C4-2B (cell line): Measurements from ENCODE around the gene LSAMP.

Experiments used
- H3K27ac ChIP-seq: fragments of 450-650 bp; 2 replicates; pipeline ENCODE4 v1.5.1; 2017
- ZFX ChIP-seq: fragments of 450-650 bp; IDR thresholded peaks from 2 replicates; pipeline ENCODE4 v1.6.1; 2017
- TF ChIP-seq, protein P1 (sequence below): fragments of 450-650 bp; conservative IDR thresholded peaks from 2 replicates; pipeline ENCODE4 v1.5.1; 2017; ENCODE audit warnings: mild to moderate bottlenecking

LSAMP gene

DNA sequence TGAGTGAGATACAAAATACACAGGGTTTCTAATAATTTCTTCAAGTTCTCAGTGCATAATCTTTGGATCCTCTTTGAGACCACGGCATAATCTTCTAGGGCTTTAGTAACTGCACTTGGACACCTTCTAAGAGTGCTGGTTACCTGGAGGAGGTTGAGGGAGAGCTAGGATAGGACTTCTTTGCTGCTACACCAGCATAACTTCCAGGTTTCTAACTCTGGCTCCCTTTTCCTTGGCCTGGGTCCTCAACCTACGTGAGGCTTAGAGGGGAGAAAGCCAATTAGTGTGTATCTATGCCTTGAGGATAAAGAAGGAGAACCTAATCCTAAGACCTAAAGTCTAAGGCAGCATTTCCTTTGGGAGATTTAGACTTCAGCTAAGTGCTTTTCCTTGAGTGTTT lies 184.8 kb downstream of the LSAMP start:
- TF ChIP-seq, protein P1, sequence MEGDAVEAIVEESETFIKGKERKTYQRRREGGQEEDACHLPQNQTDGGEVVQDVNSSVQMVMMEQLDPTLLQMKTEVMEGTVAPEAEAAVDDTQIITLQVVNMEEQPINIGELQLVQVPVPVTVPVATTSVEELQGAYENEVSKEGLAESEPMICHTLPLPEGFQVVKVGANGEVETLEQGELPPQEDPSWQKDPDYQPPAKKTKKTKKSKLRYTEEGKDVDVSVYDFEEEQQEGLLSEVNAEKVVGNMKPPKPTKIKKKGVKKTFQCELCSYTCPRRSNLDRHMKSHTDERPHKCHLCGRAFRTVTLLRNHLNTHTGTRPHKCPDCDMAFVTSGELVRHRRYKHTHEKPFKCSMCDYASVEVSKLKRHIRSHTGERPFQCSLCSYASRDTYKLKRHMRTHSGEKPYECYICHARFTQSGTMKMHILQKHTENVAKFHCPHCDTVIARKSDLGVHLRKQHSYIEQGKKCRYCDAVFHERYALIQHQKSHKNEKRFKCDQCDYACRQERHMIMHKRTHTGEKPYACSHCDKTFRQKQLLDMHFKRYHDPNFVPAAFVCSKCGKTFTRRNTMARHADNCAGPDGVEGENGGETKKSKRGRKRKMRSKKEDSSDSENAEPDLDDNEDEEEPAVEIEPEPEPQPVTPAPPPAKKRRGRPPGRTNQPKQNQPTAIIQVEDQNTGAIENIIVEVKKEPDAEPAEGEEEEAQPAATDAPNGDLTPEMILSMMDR, result no peak
- H3K27ac ChIP-seq, result no peak overlapping the region

DNA sequence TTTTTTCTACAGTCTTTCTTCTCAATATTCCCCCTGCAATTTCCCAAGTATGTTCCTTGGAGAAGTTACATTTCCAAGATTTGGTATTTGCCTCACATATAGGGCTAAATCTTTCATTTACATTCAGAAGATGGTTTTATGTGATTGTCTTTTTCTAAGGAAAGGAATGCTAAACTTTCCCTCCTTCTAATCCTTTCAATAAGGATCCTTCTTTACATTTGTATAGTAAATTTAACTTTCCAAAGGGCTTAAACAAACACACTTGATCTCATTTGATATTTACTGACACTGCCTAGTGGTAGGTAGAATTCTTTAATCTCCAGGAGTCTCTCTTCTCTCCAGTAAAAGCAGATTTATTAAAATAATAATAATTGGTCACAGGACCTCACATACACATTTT lies 185.3 kb downstream of the LSAMP start:
- H3K27ac ChIP-seq, result no peak overlapping the region
- TF ChIP-seq, protein P1, result no peak
- no peak for TF ChIP-seq ZFX

DNA sequence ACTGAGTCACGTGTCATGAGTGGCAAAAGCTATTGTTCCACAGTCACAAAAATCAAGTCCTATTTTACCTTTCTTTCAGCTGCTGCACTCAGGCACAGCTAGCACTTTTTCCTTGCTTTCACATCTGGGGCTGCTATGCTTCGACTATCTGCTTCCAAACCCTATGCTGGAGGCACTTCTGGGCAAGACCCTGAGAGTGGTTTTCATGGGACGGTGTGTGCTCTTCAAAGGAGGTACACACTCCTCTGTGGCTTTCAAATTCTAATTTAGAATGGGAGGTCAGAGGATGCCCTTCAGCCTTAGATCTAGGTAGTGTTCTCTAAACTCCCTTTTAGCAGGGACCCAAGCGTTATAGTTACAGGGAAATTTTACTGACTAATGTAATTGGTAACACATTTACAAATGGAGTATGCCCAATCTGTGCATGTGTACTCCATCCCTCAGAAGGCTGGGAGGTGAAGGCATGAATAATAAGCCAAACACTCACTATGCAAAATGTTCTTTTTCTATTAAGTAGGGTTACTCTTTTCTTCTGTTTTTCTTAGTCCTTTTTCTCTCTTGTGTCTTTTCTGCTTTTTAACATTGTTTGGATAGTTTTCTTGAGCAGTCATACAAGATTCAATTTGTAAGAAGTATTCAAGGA lies 188.3 kb downstream of the LSAMP start:
- TF ChIP-seq, protein P1, result no peak
- TF ChIP-seq ZFX, result no peak
- no peak overlapping the region for H3K27ac ChIP-seq

DNA sequence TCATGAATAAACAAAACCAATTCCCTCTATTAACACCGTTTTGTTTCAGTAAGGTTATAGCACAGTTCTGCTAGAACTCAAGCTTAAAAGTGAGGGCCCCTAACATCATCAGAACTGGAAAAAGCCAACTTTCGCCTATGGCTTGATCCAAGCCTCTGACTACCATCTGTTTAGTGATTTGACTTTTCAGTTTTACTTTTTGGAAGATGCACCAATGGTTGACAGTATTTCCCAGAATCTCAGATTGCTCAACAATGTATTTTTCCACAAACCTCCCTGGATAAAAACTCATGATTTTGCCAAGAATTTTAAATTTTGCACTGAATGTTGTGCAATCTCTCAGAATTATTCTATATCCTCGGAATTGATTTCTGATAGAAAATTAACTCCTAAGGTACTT lies 190.7 kb downstream of the LSAMP start:
- TF ChIP-seq ZFX, result no peak
- H3K27ac ChIP-seq, result no peak overlapping the region

DNA sequence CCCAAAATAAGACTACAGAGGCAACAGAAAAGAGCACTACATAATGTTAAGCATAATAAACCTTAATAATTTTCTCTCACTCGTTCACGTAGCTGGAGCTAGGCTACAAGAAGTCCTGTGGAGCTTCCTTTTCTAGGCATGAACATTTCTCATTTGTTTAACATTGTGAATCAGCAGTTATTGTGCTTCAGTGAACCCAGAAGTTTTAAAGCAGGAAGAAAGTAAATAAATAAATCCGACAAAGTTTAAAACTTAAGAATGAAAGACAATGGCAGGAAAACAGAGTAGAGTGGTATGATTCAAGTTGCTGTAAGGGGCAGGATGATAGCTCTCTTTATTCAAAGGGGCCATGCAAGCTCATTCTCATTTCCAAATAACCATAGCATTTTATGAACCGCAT lies 191.8 kb downstream of the LSAMP start:
- TF ChIP-seq, protein P1, result no peak
- no peak for TF ChIP-seq ZFX
- no peak overlapping the region for H3K27ac ChIP-seq

DNA sequence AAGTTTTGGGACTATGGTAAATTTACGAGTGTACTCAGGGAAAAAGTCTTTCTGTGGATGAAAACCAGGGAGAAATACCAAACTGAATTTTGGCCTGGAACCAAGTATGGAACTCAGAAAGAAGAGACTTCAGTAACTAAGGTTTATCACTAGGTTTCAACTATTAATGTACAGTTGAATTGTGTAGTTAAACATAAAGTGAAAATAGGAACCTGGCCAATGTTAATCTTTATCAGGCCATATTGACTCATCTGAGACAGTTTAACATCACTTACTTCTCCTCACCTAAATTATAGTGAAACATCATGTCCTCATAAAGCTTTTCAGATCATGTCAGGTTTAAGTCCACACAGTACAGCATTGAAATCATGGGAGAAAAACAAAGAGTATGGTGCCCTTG lies 197.7 kb downstream of the LSAMP start:
- TF ChIP-seq ZFX, result no peak
- TF ChIP-seq, protein P1, result no peak
- H3K27ac ChIP-seq, result no peak overlapping the region

DNA sequence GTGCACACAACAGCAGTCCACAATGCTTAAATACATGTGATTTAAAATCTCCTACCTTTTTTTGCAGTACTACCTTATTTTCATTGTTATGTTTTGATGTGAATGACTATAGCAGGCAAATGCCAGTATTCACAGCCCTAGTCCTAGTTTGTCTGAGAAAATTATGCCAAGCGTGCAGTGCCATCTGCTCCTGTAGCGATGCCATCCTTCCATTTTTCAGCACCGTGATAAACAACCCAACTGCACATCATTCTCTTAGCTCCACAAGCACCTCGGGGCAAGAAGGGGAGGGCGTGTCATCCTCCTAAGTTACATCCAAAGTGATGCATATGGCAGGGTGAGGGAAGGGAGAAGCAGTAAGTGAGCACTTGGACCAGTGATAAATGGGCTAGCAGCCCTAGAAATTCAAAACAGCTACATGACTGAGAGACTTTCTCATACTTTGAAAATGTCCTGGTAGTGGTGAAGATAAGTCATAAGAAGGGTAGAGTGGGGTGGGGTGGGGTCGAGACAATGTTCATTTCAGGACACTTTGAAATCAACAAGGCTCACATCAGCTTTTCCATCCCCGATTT lies 198.8 kb downstream of the LSAMP start:
- no peak for TF ChIP-seq ZFX
- TF ChIP-seq, protein P1, result no peak
- H3K27ac ChIP-seq, result no peak overlapping the region

DNA sequence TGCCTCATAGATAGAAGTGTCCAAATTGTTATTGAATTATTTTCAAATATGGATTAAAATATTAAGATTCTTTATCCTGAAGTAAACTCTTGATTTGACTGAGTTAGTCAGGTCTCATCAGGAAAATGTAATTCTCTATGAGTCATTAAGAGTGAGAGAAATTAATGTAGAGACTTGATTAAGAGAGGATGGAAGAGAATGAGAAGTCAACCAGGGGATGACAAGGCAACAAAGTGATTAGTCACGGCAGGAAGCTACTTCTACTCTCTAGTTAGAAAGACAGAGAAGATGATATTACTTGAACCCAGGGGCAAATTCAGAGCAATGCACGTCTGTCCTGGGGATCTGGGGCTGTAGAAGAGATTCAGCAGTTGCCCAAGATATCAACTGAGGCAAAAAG lies 202.5 kb downstream of the LSAMP start:
- TF ChIP-seq ZFX, result no peak
- TF ChIP-seq, protein P1, result no peak
- H3K27ac ChIP-seq, result no peak overlapping the region
